Mesenchymal stem cell (in vitro differentiated cells and primary cell): ENCODE measurements around the gene KIAA1217.

Source experiments
- DNase-seq: peaks from one replicate; pipeline ENCODE4 v3.0.0-alpha.2; 2013
- H2AFZ ChIP-seq: one replicate; pipeline ENCODE4 v1.6.1; 2013; ENCODE audit warnings: low read depth, mild to moderate bottlenecking, control low read depth, inconsistent platforms, low read length, moderate library complexity
- H2AK5ac ChIP-seq: 2 replicates; pipeline ENCODE4 v1.6.1; 2013; ENCODE audit warnings: low read length, moderate library complexity, mild to moderate bottlenecking, inconsistent platforms; ENCODE audit not compliant: severe bottlenecking
- H2BK120ac ChIP-seq: one replicate; pipeline ENCODE4 v1.6.1; 2013; ENCODE audit warnings: low read depth, mild to moderate bottlenecking, inconsistent platforms, low read length, moderate library complexity
- H2BK12ac ChIP-seq, 2 experiments: one replicate each; pipeline ENCODE4 v1.6.1; 2013; ENCODE audit warnings: inconsistent platforms in 2 of 2, low read length in 2 of 2, mild to moderate bottlenecking in 2 of 2, moderate library complexity in 2 of 2, control low read depth in 1 of 2
- H2BK15ac ChIP-seq: one replicate; pipeline ENCODE4 v1.6.1; 2013; ENCODE audit warnings: mild to moderate bottlenecking, low read depth, inconsistent platforms; ENCODE audit not compliant: poor library complexity, severe bottlenecking
- H2BK5ac ChIP-seq: 2 replicates; pipeline ENCODE4 v1.6.1; 2013; ENCODE audit warnings: low read depth, mild to moderate bottlenecking, low read length, control low read depth, inconsistent platforms; ENCODE audit not compliant: poor library complexity, severe bottlenecking
- H3K14ac ChIP-seq, 2 experiments: one replicate each; pipeline ENCODE4 v1.6.1; 2013; ENCODE audit warnings: inconsistent platforms in 2 of 2, low read length in 2 of 2, control low read depth in 1 of 2, mild to moderate bottlenecking in 1 of 2, moderate library complexity in 1 of 2
- H3K18ac ChIP-seq, 2 experiments: one replicate each; pipeline ENCODE4 v1.6.1; 2013; ENCODE audit warnings: inconsistent platforms in 2 of 2, low read length in 2 of 2, control low read depth in 1 of 2, low read depth in 1 of 2, mild to moderate bottlenecking in 1 of 2
- H3K23ac ChIP-seq, 2 experiments: one replicate each; pipeline ENCODE4 v1.6.1; 2013; ENCODE audit warnings: inconsistent platforms in 2 of 2, low read length in 2 of 2, mild to moderate bottlenecking in 2 of 2, moderate library complexity in 2 of 2, control low read depth in 1 of 2
- H3K27ac ChIP-seq: 2 replicates; pipeline ENCODE4 v1.5.1; 2013; ENCODE audit warnings: mild to moderate bottlenecking, moderate library complexity, low read length, control low read depth, inconsistent platforms; ENCODE audit not compliant: poor library complexity, severe bottlenecking
- H3K27me3 ChIP-seq, 2 experiments: 2 replicates each; pipeline versions ENCODE4 v1.6.1 to v1.7.0; 2013; ENCODE audit warnings: low read length in 2 of 2, mild to moderate bottlenecking in 2 of 2, moderate library complexity in 2 of 2, control low read depth in 1 of 2, inconsistent platforms in 1 of 2; ENCODE audit not compliant: control insufficient read depth in 1 of 2, insufficient read depth in 1 of 2
- H3K36me3 ChIP-seq, 2 experiments: 2 replicates each; pipeline versions ENCODE4 v1.6.1 to v1.7.0; 2013; ENCODE audit warnings: low read length in 2 of 2, control low read depth in 1 of 2, inconsistent platforms in 1 of 2, low read depth in 1 of 2, mild to moderate bottlenecking in 1 of 2; ENCODE audit not compliant: insufficient read depth in 2 of 2, control insufficient read depth in 1 of 2
- H3K4ac ChIP-seq, 2 experiments: one replicate each; pipeline ENCODE4 v1.6.1; 2013; ENCODE audit warnings: inconsistent platforms in 2 of 2, low read length in 2 of 2, mild to moderate bottlenecking in 2 of 2, moderate library complexity in 2 of 2, control low read depth in 1 of 2, low read depth in 1 of 2
- H3K4me1 ChIP-seq: 2 replicates; pipeline ENCODE4 v1.6.1; 2013; ENCODE audit warnings: low read depth, low read length, control low read depth; ENCODE audit not compliant: control insufficient read depth, insufficient read depth
- H3K4me2 ChIP-seq: 2 replicates; pipeline ENCODE4 v1.6.1; 2013; ENCODE audit warnings: low read length, mild to moderate bottlenecking, inconsistent platforms; ENCODE audit not compliant: poor library complexity, severe bottlenecking
- H3K4me3 ChIP-seq, 2 experiments: 2 replicates each; pipeline versions ENCODE4 v1.5.1 to v1.7.0; 2013; ENCODE audit warnings: low read length in 2 of 2, mild to moderate bottlenecking in 2 of 2, control low read depth in 1 of 2, low read depth in 1 of 2; ENCODE audit not compliant: insufficient read depth in 1 of 2
- H3K79me1 ChIP-seq: replicated peaks from 2 replicates; pipeline ENCODE4 v1.6.1; 2013; ENCODE audit warnings: mild to moderate bottlenecking, control low read depth, low read length, inconsistent platforms; ENCODE audit not compliant: poor library complexity, severe bottlenecking
- H3K9ac ChIP-seq: 2 replicates; pipeline ENCODE4 v1.7.0; 2013; ENCODE audit warnings: mild to moderate bottlenecking, low read length, moderate library complexity
- H3K9me3 ChIP-seq: 2 replicates; pipeline ENCODE4 v1.7.0; 2013; ENCODE audit warnings: mild to moderate bottlenecking, low read length; ENCODE audit not compliant: control insufficient read depth
- H4K8ac ChIP-seq: one replicate; pipeline ENCODE4 v1.6.1; 2013; ENCODE audit warnings: inconsistent platforms, mild to moderate bottlenecking, low read length, moderate library complexity
- H4K91ac ChIP-seq: one replicate; pipeline ENCODE4 v1.6.1; 2013; ENCODE audit warnings: mild to moderate bottlenecking, low read length, inconsistent platforms
- WGBS: methylation state at CpG from one replicate; pipeline ENCODE4 v1.1.7; 2013; ENCODE audit warnings: mixed read lengths; 5-methylcytosine and 5-hydroxymethylcytosine counted together

KIAA1217 gene

GRCh38 chr10:24213266-24213665, 4.3 kb downstream of the KIAA1217 start:
- no peak overlapping the region for H3K4ac ChIP-seq
- 93% methylated on average over 2 of the region's 4 CpGs for WGBS

GRCh38 chr10:24213881-24214280, 4.9 kb downstream of the KIAA1217 start:
- no peak overlapping the region for H3K4me2 ChIP-seq
- DNase-seq = no peak
- H4K8ac ChIP-seq = no peak overlapping the region
- 100% methylated on average over 2 of the region's 2 CpGs for WGBS
- H3K9me3 ChIP-seq = no peaks in the 10 kb centered on the region
- H2BK12ac ChIP-seq = no peak overlapping the region
- no peak overlapping the region for H3K9ac ChIP-seq
- H3K36me3 ChIP-seq = no peaks in the 10 kb centered on the region
- H4K91ac ChIP-seq = no peak overlapping the region
- H3K23ac ChIP-seq = no peak overlapping the region
- no peak overlapping the region for H3K14ac ChIP-seq
- no peak overlapping the region for H3K27ac ChIP-seq
- no peak overlapping the region for H3K4me3 ChIP-seq
- no peak overlapping the region for H2AFZ ChIP-seq
- no peak overlapping the region for H3K4ac ChIP-seq
- no peak overlapping the region for H2BK120ac ChIP-seq
- no peak overlapping the region for H2BK15ac ChIP-seq
- H3K27me3 ChIP-seq = peaks cover 0 to 3% of the 10 kb centered on the region in 2 experiments
- H2BK5ac ChIP-seq = no peak overlapping the region
- H3K79me1 ChIP-seq = no peaks in the 10 kb centered on the region
- peaks cover 2% of the 10 kb centered on the region for H3K4me1 ChIP-seq
- H2AK5ac ChIP-seq = no peak overlapping the region
- H3K18ac ChIP-seq = no peak overlapping the region

More at GRCh38 chr10:24213266-24213665, 4.3 kb downstream of the KIAA1217 start:
- Histone ChIP-seq H2BK120ac (no peak overlapping the region), H3K27me3 (peaks cover 0 to 3% of the 10 kb centered on the region in 2 experiments), H2BK12ac (no peak overlapping the region), H3K27ac (no peak overlapping the region), H2AFZ (no peak overlapping the region), H3K36me3 (no peaks in the 10 kb centered on the region), H2AK5ac (no peak overlapping the region), H3K23ac (no peak overlapping the region), H3K4me1 (peaks cover 5% of the 10 kb centered on the region), H3K4me3 (no peak overlapping the region), H2BK5ac (no peak overlapping the region), H3K4me2 (no peak overlapping the region), H2BK15ac (no peak overlapping the region), H3K9me3 (no peaks in the 10 kb centered on the region), H3K18ac (no peak overlapping the region), H4K91ac (no peak overlapping the region), H3K79me1 (no peaks in the 10 kb centered on the region), H3K14ac (no peak overlapping the region), H4K8ac (no peak overlapping the region), H3K9ac (no peak overlapping the region)
- DNase-seq = no peak

GRCh38 chr10:24214762-24215161, 5.8 kb downstream of the KIAA1217 start:
- no peaks in the 10 kb centered on the region for H3K9me3 ChIP-seq
- no peak overlapping the region for H3K23ac ChIP-seq
- no peaks in the 10 kb centered on the region for H3K79me1 ChIP-seq
- no peak overlapping the region for H2BK120ac ChIP-seq
- H3K4ac ChIP-seq = no peak overlapping the region
- H3K27me3 ChIP-seq = peaks cover 0 to 3% of the 10 kb centered on the region in 2 experiments
- 83% methylated on average over 5 of the region's 5 CpGs for WGBS
- no peak overlapping the region for H3K4me2 ChIP-seq
- peaks cover 0 to 4% of the 10 kb centered on the region in 2 experiments for H3K36me3 ChIP-seq
- H3K9ac ChIP-seq = no peak overlapping the region
- H2AK5ac ChIP-seq = no peak overlapping the region
- H3K27ac ChIP-seq = no peak overlapping the region
- no peak overlapping the region for H4K91ac ChIP-seq
- H3K4me1 ChIP-seq = peaks cover 2% of the 10 kb centered on the region
- DNase-seq = no peak
- H3K18ac ChIP-seq = no peak overlapping the region
- no peak overlapping the region for H2AFZ ChIP-seq
- no peak overlapping the region for H2BK5ac ChIP-seq
- no peak overlapping the region for H2BK12ac ChIP-seq
- no peak overlapping the region for H4K8ac ChIP-seq
- H3K4me3 ChIP-seq = no peak overlapping the region
- no peak overlapping the region for H2BK15ac ChIP-seq
- no peak overlapping the region for H3K14ac ChIP-seq

- no peaks in the 10 kb centered on the region for H3K9me3 ChIP-seq
- H3K18ac ChIP-seq = no peak overlapping the region
- no peak overlapping the region for H3K4me2 ChIP-seq
- H2AFZ ChIP-seq = no peak overlapping the region
- H2BK120ac ChIP-seq = no peak overlapping the region
- H3K4ac ChIP-seq = no peak overlapping the region
- H2AK5ac ChIP-seq = no peak overlapping the region
- peaks cover 0 to 8% of the 10 kb centered on the region in 2 experiments for H3K36me3 ChIP-seq
- no peaks in the 10 kb centered on the region for H3K4me1 ChIP-seq
- H2BK5ac ChIP-seq = no peak overlapping the region
- H3K9ac ChIP-seq = no peak overlapping the region
- no peaks in the 10 kb centered on the region for H3K79me1 ChIP-seq
- no peak overlapping the region for H4K8ac ChIP-seq
- DNase-seq = no peak
- no peak overlapping the region for H3K27ac ChIP-seq
- H2BK15ac ChIP-seq = no peak overlapping the region
- 67% methylated on average over 1 of the region's 4 CpGs for WGBS
- H3K14ac ChIP-seq = no peak overlapping the region
- no peak overlapping the region for H4K91ac ChIP-seq
- no peak overlapping the region for H2BK12ac ChIP-seq
- no peak overlapping the region for H3K23ac ChIP-seq
- peaks cover 0 to 3% of the 10 kb centered on the region in 2 experiments for H3K27me3 ChIP-seq
- peak overlapping the region in 1 of 2 experiments; percentile 9 for H3K4me3 ChIP-seq
Observed at GRCh38 chr10:24215196-24215595, 6.3 kb downstream of the KIAA1217 start.
